ENCODE data around the gene GNAO1.

Gene GNAO1

DNA sequence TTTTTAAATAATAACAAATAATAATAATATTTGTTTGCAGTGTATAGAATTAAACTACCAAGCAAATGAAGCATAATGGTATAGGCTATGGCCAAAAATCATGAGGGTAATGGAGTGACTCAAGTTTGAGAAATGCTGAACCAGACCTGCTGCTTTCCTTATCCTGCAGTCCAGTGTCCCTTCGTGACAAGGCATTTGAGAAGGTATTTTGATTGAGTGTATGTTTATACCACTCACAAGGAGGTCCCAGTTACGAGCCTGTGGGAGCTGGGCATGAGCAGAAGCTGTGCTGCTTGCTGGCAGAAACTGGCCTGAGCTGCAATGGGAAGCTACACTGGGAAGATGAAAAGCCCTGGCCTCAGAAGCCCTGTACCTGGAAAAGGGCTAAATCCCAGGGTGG, 50.3 kb downstream of the GNAO1 start:
- no peak for DNase-seq (ENCODE audit: low read depth)

DNA sequence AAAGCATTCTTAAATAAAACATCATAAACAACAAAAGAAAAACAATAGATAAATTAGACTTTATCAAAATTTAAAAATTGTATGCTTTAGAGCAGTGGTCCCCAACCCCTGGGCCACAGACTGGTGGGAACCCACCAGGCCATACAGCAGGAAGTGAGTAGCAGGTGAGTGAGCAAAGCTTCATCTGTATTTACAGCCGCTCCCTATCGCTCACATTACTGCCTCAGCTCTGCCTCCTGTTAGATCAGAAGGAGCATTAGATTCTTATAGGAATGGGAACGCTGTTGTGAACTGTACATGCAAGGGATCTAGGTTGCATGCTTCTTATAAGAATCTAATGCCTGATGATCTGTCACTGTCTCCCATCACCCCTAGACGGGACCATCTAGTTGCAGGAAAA, 51.5 kb downstream of the GNAO1 start:
- DNase-seq (ENCODE audit: low read depth) = no peak

DNA sequence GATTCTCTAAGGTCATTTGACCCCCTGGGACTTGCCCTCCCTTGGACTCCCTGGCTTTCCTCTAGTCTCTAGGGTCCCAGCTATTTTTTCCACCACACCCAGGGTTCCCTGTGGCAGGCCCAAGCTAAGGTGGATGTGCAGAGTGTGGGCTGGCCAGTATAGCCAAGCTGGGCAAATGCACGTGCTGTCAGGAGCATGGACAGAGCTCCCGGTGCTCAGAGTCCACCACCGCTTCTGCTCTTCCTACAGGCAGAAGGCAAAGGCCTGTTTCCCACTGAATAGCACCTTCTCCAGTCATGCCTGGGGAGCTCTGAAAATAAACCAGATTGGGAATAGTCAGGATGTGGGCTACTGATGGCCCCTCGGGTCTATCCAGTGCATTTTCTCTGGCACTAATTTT, 53.3 kb downstream of the GNAO1 start:
- DNase-seq (ENCODE audit: low read depth) = no peak

DNA sequence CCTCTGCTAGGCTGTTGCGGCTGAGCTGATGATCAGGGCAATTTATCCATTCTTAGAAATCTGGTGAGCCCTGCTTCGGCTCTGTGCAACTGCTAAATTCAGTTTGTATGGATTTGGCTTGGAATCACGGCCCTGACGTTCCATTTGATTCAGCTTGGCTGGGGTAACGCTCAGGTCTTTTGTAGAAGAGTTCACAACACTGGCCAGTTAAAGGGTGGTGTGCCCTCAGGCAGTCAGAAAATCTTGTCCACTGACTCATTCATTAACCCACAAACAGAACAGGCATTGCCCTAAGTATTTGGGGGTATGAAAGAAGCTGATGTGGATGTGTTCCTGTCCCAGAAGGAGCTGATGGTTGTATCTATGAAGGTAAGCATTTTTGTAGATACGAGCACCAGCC, 53.9 kb downstream of the GNAO1 start:
- no peak for DNase-seq (ENCODE audit: low read depth)

DNA sequence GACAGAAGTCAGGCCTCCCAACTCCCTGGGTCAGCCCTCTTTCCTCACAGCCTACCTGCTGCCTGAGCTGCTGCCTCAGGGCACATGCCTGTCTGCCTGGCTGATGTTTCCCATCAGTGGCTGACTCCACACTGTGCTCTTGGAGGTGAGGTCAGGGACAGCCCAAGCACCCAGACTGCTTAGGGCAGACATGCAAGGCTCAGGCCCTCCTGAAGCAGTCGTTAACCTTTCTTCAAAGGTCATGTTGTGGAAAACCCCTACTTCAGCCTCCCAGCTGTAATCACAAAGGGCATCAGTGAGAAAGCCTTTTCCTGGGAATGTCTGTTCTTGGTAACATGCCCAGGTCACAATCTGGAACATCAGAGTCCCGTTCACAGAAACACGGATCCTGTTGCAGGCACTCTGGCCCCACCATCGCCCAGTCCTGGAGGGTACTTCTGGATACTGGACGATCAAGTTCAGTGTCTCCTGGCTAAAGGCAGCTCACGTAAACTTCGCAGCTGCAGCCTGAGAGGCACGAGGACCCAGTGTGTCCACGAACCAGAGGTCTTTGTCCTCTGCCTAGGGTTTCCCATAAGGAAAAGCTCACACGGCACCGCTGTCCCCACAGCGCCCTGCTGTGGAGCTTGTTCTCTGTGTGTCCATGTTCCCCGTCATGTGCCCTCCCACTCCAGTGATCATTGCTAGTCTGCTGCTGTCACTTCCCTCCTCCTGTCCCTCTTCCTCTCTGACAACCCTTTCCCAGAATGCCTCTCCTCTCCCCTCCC, 54.9 kb downstream of the GNAO1 start:
- no peak for DNase-seq (ENCODE audit: low read depth)

DNA sequence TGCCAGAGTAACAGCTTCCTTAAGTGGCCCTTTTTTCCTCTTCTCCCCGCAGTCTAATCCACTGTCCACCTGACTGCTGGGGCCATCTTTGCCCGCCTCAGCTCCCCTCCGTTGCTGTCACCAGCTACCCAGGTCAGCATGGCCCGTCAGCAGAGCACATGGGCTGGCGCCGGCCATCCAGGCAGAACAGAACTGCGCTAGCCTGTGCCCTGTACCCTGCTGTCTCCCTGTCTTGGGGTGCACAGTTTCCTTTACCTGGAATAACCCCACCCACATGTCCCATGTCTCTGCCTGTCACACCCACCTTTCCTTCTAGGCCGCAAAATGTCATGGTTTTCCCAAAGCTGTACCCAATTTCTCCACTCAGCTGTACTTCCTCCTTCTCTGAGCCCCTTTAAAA, 55.7 kb downstream of the GNAO1 start:
- DNase-seq (ENCODE audit: low read depth) = no peak

DNA sequence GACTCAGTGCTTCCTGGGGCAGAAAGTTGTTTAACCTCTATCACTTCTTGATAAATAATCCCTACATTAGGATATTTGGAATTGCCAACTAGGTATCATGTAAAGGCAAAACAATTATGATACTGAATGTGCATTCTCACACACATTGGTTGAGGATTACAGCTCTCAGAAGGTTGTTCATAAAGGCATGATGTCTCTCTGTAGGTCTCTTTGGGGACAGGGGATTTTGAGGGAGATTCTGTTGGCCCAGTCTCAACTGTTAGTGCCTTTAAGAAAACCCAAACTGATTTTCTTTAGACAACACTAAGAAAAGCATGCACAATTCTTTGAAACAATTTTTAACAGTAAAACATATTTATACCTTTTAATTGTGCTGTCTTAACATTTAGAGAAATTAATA, 56.5 kb downstream of the GNAO1 start:
- DNase-seq (ENCODE audit: low read depth) = no peak

DNA sequence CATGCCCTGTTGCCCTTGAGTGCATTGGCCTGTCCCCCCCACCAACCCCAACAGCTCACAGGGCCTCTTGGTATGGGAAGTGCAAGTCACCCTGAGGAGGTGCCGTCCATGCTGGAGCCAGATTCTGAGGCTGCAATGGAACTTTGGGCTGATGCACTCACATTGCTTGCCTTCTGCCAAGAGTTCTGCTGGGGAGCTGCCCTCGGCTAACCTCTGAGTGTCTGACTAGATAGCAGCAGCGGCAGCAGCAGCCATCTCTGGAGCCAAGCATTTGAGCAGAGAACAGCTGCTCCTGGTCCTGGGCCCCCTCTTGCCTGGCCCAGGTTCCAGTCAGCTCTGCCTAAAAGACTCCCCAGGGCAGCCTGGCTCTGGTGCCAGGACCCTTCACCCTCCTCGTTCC, 61.5 kb downstream of the GNAO1 start:
- DNase-seq (ENCODE audit: low read depth) = no peak

DNA sequence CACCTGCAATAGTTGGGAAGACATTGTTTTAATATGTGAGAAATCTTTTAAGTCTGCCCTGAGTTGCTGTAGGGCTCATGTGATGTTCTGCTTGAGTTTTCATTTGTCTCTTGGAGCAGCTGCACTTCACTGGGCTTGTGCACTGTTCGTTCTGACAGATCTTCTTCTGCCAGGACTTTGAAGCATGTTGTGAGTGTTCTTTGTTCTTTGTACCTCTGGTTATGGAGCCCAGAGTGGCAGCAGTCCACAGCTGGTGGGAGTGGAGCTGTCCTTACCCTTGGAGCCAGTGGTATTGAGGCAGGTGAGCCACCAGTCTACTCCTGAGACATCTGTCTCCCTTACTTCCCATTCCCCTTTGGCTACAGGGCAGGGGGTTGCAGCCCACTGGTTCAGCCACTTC, 64.6 kb downstream of the GNAO1 start:
- DNase-seq (ENCODE audit: low read depth) = no peak

DNA sequence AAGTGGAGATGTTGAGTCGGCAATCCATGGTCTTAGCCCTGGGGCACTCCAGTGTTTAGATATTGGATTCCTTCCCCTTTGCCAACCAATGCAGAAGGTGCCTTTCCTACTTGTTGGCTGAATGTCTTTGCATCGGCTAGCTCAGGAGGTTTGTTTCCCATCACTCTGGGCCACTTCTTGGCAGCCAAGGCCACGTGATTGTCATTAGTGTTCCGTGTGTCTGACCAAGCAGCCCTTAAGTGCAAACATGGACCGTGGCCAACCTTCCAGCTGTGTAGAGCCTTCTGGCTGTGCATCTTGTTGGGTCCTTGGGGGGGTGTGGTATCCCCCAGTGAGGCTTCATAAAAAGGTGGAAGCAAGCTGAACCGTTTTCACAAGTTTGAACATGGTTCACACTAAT, 66.0 kb downstream of the GNAO1 start:
- no peak for DNase-seq (ENCODE audit: low read depth)

DNA sequence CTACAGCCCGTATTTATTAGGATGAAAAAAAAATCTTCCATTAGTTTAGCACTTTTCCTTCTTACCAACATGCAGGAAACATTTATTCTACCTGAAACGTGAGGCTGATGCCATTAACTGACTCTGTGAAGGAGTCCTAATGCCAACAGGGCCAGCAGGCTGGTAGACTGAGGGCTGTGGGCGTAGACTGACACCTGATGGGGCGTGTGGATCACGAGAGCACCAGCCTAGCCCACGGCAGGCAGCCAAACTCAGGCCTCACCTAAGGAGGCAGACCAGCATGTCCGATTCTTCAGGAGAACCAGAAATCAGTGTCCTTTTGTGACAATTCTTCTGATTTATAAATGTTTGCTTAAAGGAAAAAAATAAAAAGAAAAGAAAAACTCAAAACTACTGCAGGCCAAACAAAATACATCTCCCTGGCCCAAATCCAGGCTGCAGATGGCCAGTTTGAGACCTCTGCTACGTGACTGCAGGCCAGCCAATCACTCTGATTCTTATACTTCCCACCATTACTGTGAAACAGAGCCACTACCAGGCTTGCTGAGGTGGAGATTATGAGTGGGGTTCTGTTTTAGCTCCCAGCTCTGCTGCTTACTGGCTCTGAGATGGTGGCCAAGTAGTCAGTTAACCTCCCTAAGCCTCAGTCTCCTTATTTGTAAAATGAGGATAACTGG, 66.5 kb downstream of the GNAO1 start:
- no peak for DNase-seq (ENCODE audit: low read depth)

DNA sequence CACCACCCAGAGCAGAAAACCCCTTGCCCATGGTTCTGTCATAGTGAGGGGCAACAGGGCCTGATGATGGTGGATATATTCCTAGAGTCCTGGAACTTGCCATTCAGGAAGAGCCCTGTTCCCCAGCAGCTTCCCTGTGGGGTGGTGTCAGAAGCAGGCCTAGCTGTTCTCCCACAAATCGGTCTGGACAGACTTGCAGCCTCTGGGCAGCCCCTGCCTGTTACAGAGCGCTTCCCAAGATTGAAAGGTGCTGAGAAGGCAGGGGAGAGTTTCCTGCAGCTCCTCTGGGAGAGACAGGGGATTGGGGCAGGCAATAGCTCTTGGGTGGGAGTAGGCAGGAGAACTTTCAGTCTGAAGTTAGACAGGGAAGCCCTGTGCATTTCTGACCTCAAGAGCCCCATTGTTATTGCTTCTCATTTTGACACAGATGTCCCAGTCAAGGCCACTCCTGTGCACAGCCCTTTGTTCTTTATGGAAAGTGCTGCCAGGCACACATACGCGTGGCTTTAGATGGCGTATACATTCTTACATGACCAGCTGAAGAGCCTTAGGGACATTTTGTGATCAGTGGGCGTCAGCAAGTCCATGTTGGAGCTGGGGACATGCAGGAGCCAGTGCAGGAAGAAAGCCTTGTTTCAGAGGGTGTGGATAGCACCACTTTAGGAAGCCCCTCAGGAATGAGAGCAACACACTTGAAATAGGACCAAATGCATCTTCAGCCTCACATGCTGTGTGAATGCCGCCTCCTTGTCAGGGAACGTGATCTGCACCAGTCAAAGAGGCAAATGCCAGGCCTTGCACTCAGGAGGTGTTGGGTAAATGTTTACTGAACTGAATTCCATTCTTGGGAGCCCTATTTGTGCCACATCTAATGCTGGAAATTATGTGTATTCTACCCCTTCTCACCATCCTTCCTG, 67.5 kb downstream of the GNAO1 start:
- DNase-seq (ENCODE audit: low read depth) = no peak

DNA sequence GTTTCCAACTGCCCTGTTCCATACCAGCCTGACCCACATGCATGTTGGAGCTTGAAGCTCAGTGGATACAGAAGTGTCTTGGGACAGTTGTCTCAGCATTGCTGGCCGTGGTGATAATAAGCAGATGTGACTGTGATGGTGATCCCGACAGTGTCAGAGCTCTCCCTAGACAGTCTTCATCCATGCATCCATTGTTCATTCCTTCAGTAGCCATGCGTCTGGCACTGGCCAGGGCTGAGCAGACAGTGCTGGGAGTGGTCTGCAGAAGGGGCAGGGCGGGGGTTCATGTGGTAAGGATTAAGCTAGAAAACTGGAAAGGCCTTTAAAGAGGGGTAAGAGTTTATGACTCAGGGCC, 68.1 kb downstream of the GNAO1 start:
- DNase-seq (ENCODE audit: low read depth) = no peak

DNA sequence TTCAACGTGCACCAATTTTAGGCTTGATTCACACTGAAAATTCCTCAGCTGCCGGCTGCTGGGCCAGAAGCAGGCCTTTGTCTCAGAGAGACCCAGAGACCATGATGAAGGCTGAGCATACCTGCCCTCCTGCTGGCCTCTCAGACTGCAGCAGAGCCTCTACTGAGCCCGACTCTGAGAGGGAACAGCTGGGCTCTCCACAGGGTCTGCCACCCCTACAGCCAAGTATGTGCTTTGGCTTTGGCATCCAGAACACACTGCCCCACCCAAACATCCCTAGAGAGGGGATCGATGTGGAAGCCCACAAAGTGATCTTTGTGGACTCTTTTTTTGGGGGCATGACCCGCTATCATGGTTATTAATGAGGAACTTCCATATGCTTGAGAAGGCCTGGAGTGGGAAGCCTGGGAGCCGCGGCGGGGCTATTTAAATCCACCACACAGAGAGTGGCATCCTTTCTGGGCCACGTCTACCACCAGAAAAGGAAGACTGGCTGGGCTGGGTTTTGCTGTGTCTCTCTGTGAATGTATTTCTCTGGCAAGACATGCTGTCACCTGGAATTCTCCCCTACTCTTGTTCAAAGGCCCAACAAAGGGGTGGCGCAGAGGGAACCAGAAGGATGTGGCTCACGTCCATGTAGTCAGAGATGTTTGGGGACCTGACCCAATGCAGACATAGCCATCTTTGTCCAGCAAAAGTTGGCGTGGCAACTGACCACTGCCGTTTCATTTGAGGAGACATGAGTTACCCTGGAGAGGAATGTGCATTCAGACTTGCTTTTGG, 69.3 kb downstream of the GNAO1 start:
- no peak for DNase-seq (ENCODE audit: low read depth)

DNA sequence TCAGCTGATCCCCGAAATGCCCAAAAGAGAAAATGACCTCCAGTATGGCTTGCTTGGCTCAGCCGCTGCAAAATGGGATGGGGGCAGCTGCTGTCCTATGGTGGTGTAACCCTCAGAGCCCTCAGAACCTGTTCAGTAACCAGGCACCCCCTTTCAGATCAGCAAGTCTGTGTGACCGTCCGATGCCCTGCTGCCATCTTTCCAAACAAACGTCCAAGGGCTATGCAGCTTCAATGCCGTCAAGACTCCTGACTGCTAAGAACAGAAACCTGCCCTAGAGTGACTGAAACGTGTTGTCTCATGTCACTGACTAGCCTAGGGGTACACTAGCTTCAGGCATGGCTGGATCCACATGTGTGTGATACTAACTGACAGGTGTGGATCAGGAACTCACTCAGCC, 70.4 kb downstream of the GNAO1 start:
- no peak for DNase-seq (ENCODE audit: low read depth)

DNA sequence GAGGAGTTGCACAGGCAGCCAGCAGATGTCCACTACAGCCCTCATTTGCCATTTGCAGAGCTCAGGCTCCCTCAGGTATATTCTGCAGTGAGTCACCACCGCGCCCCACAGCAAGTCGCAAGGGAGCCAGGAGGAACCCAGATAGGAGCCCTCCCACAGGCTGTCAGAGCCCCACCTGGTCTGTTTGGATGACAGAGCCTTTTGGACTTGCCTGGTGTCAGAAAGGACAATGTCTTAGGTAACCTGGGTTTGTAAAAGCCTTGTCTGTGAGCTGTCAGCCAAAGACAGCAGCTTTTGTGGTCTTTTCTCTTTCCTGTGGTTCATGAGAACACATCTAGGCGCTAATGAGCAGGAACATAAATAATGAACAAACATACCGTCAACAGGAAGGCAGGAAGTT, 70.9 kb downstream of the GNAO1 start:
- peak; percentile 50 for DNase-seq (ENCODE audit: low read depth)

DNA sequence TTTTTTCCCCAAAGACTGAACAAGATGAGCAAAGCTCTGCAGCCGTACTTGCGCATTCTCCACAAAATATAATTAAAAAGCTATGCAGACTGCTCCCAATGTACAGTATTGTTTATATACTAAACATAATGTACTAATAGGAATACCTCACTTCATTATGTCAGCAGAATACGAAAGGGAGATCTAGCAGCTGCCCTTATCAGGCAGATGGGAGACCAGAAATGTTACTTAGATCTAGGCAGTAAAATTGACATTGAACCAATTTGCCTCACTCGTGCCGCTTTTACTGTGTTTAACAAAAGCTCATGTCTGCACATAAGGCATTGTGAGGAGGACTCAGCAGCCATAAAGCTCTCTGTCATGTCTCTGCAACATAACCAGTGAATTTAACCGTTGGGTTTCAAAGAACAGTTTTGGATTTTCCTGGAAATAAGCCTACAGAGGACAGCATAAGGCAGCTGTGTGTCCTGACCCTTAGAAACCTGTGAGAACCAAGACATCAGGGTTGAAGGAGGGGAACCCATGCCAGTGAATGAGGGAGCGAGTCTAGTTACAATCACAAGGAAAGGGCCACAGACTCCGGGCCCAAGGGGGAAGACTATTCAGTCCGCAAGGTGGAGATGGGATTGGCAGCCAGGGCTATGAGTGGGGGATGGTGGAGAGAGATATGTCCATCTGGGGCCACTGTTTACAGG, 71.4 kb downstream of the GNAO1 start:
- DNase-seq (ENCODE audit: low read depth) = no peak

DNA sequence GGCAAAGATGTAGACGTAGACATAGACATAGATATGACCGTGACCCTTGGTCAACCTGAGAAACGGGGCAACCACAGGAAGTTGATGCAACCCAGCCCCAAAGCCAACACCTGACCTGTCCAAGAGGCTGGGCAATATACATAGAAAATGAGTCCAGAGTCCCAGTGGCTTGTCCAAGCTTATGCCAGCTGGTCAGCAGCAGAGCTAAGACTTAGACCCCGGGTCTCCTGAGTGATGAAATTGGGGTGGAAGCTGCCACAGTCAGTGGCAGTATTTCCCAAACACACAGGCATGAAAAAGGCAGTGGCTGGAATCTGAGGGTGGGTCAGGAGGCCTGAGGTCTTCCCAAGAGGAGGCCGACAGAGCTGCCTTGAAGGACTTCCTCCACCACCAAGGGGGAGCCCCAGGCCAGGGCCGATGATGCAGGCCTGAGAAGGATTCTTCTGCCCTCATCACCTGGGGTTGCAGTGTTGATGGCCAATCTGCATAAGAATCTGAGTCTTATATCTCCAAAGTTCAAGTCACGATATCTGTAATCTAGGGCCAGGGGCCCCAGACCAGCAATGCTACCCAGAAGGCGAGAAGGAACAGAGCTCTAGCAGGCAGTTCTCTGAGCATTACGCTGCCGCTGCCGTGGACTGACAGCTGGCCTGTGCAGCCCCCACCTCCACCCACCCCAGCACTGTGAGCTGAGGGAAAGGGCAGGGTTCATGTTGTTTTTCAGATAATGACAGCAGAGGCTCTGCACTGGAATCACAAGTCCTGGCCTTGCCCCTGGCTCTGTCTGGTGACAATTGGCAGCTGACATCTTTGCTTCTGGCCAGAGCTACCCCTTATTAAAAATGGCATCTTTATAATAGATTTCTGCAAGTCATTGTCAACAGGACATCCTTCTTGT, 72.7 kb downstream of the GNAO1 start:
- no peak for DNase-seq (ENCODE audit: low read depth)

DNA sequence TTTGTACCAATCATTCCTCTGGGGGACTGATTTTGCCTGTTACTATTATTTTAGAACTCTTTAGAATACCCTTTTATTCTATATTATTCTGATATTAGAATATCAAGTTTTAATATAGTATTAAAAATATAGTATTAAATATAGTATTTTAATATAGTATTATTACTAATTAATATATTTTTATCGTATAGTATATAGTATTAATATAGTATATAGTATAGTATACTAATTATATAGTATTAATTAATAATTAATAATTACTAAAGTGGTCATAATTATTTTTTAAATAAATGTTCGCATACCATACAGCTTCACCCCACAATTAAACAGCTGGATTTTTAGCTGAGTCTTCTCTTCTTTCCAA, 73.3 kb downstream of the GNAO1 start:
- DNase-seq (ENCODE audit: low read depth) = no peak

DNA sequence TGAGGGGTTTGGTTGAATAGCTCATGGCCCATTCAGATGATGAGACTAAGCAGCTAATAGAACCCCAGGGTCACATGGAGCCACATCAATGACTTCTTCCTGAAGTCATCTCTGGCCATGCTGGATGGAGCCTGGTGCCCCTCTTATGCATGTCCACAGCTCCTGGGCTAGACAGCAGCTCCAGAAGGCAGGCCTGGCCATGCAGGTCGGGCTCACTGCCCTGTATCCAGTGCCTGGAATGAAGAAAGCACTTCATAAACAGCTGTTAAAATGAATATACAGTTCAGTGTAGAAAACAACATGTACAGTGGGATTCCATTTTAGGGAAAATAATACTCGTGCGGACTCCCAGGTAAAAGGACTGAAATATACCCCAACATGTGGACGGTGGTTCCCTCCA, 73.9 kb downstream of the GNAO1 start:
- no peak for DNase-seq (ENCODE audit: low read depth)

DNA sequence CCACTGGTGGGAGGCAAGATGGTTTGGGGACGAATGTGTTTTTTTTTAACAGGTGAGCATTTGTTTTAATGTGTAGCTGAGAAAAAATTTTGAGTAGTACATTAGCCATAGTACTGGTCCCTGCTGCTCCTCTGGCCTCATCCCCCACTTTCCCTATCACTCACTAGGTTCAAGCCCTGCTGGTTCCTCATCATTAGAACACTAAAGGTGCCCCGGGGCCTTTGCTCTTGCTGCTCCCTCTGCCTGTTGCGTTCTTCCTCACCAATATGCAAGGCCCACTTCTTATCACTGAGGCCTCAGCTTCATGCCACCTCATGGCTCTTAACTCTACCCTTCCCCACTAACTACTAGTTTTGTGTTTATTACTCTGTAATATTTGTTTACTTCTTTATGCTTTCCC, 74.5 kb downstream of the GNAO1 start:
- no peak for DNase-seq (ENCODE audit: low read depth)
